Kidney (tissue), 14 donors: ENCODE results near the gene ZNF76. TPM values are rescaled to one million over a fixed set of nuclear protein-coding genes. Genes with fewer than 3 reads are reported as not detected.

Experiments used
- DNase-seq, 5 donors: peaks; one replicate each; pipeline ENCODE4 v3.0.0-alpha.2; 2013 to 2020
- FAIRE-seq: peaks from 2 replicates; lab custom pipeline; 2012; peaks lifted over from hg19 to GRCh38; lab: Jason Lieb, UNC
- H3K27ac ChIP-seq, 2 donors: one replicate each; pipeline ENCODE4 v1.7.0; 2013; ENCODE audit warnings: low read depth in 2 of 2, low read length in 2 of 2, inconsistent platforms in 1 of 2
- H3K27me3 ChIP-seq: one replicate; pipeline ENCODE4 v1.7.1; 2013; ENCODE audit warnings: low read length, inconsistent platforms; ENCODE audit not compliant: control insufficient read depth, insufficient read depth
- H3K36me3 ChIP-seq, 3 donors: one replicate each; pipeline versions ENCODE4 v1.7.0 to v1.7.1; 2013; ENCODE audit warnings: low read length in 3 of 3, control low read depth in 1 of 3, inconsistent platforms in 1 of 3; ENCODE audit not compliant: insufficient read depth in 3 of 3, control insufficient read depth in 2 of 3
- H3K4me1 ChIP-seq, 3 donors: one replicate each; pipeline versions ENCODE4 v1.7.0 to v1.7.1; 2013; ENCODE audit warnings: low read length in 3 of 3, inconsistent platforms in 1 of 3, low read depth in 1 of 3; ENCODE audit not compliant: control insufficient read depth in 2 of 3, insufficient read depth in 2 of 3
- H3K4me3 ChIP-seq, 3 donors: one replicate each; pipeline versions ENCODE4 v1.7.0 to v1.8.1; 2013; ENCODE audit warnings: low read length in 3 of 3, control low read depth in 1 of 3, inconsistent platforms in 1 of 3
- H3K9ac ChIP-seq, 3 donors: one replicate each; pipeline versions ENCODE4 v1.7.0 to v1.7.1; 2013; ENCODE audit warnings: low read length in 3 of 3, control low read depth in 1 of 3, inconsistent platforms in 1 of 3
- H3K9me3 ChIP-seq, 3 donors: one replicate each; pipeline versions ENCODE4 v1.7.0 to v1.7.1; 2013; ENCODE audit warnings: low read length in 3 of 3, control low read depth in 1 of 3, inconsistent platforms in 1 of 3; ENCODE audit not compliant: control insufficient read depth in 2 of 3, insufficient read depth in 1 of 3
- CTCF ChIP-seq: IDR thresholded peaks from 3 replicates; pipeline ENCODE4 v1.5.1; 2012; ENCODE audit warnings: mild to moderate bottlenecking, moderate library complexity, borderline replicate concordance; ENCODE audit not compliant: insufficient read depth; ENCODE audit errors: extremely low read depth
- intact Hi-C: fragments of 100-400 bp; cut with DNase I; formaldehyde crosslinking; loops from one replicate; pipeline ENCODE4 v1.11.1; 2022
- polyA plus RNA-seq: library from polyadenylated mRNA; stranded (reverse); fragments of 350-450 nt; fragmentation: Illumina TruSeq; extraction: RNeasy Lipid Tissue Mini Kit (QIAGEN cat#74804); gene quantifications from one replicate; pipeline ENCODE4 v1.2.3, GENCODE V29; 2014; ENCODE audit warnings: low read depth, low replicate concordance; ENCODE audit not compliant: insufficient read depth
- total RNA-seq: library from RNA; stranded (reverse); fragmentation: NEBNext Ultra II Directional; extraction: Animal tissue kit (Norgen Biotek cat#: 25700); gene quantifications from one replicate; pipeline ENCODE4 v1.2.1, GENCODE V29; 2021
- donor health status: control.
- donor health status: control.
- donor health status: control.
- donor health status: control.
- donor health status: control.
- donor health status: DM: yes; HTN: yes; CAD: no.
- donor health status: Normal renal cell carcinoma (clear cell type).

ZNF76 gene
- total and polyA plus RNA-seq, 2 donors from 2014 or later, result 29.1 to 49.2 TPM

GRCh38 chr6:35219683-35220326 lies 39.7 kb upstream of the ZNF76 start:
- intact Hi-C loops, result no loop called here
- Histone ChIP-seq H3K9ac (no peak overlapping the region), H3K27me3 (no peaks in the 10 kb centered on the region), H3K27ac (no peak overlapping the region), H3K36me3 (no peaks in the 10 kb centered on the region), H3K9me3 (no peaks in the 10 kb centered on the region), H3K4me3 (no peak overlapping the region), H3K4me1 (peaks cover 0 to 2% (median 0%) of the 10 kb centered on the region in 3 donors)
- no peak for TF ChIP-seq CTCF
- DNase-seq (no peak), FAIRE-seq (no peak)

DNA sequence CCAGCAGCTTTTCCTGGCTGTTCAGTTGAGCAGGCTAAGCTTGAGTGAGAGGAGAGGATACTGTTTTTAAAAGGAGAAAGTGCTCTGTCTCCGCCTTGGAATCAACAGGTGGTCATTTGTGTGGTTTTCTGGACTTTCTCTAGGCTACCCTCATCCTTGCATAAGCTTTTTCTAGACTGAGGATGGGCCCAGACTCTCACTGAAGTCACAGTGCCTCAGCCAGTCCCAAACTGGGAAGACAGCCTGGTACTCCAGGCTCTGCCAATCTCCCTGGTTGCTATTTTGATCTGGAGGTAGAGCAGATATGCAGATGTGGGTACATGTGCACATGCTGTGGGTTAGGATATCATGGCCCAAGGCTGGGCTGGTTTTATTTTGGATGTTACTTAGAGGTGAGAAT lies 38.8 kb upstream of the ZNF76 start:
- peaks cover 0 to 2% (median 0%) of the 10 kb centered on the region in 3 donors for H3K4me1 ChIP-seq
- no peaks in the 10 kb centered on the region for H3K27me3 ChIP-seq
- no peak overlapping the region for H3K4me3 ChIP-seq
- no peaks in the 10 kb centered on the region for H3K36me3 ChIP-seq
- DNase-seq (no peak), FAIRE-seq (no peak)
- H3K9me3 ChIP-seq, result no peaks in the 10 kb centered on the region
- H3K9ac ChIP-seq, result no peak overlapping the region
- intact Hi-C loops, result no loop called here
- no peak for TF ChIP-seq CTCF
- H3K27ac ChIP-seq, result no peak overlapping the region

DNA sequence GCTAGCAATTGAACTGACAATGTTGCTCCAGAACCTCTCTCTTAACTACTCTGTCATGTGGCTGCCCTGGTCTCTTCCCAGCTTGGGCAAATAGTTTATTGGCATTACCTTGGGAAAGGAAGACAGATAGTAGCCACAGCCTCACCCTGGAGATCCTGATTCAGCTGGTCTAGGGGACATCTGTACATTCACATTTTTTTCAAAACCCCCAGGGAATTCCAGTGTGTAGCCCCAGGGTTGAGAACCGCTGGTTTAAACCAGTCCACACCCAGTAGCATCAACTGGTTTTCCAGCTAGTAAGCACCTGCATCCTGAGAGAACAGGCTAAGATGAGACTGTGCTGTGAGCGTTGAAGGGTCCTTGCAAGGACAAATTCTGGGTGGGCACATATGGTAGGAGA lies 36.1 kb upstream of the ZNF76 start:
- no peaks in the 10 kb centered on the region for H3K9me3 ChIP-seq

More for the DNA sequence above, 36.1 kb upstream of the ZNF76 start:
- Histone ChIP-seq H3K27ac (no peak overlapping the region), H3K4me3 (no peak overlapping the region), H3K36me3 (peaks cover 0 to under 1% (median 0%) of the 10 kb centered on the region in 3 donors), H3K9ac (no peak overlapping the region), H3K4me1 (no peaks in the 10 kb centered on the region), H3K27me3 (no peaks in the 10 kb centered on the region)
- FAIRE-seq (no peak), DNase-seq (no peak)
- no peak for TF ChIP-seq CTCF
- intact Hi-C loops, result no loop called here
